Upper lobe of left lung (tissue), 6 donors: ENCODE measurements around the gene FGF5. TPM values are rescaled to one million over a fixed set of nuclear protein-coding genes. Genes with fewer than 3 reads are reported as not detected.
A peak's percentile ranks its signal among the peaks of the same experiment; 100 is the strongest.

Source experiments
- ATAC-seq, 2 donors: fragments of 200-7000 bp; cut with Tn5 transposase; one replicate each; pipeline ENCODE4 v1.9.1; 2022; ENCODE audit warnings: mild to moderate bottlenecking in 2 of 2, moderate library complexity in 2 of 2; ENCODE audit not compliant: low FRiP score in 2 of 2
- DNase-seq, 2 donors: peaks; one replicate each; pipeline ENCODE4 v3.0.0-alpha.2; 2019 to 2020
- H3K27ac ChIP-seq, 4 donors: fragments of 200-600 bp; sonication (generic); one replicate each; pipeline ENCODE4 v1.5.1; 2016 to 2019
- H3K27me3 ChIP-seq, 4 donors: fragments of 200-600 bp; sonication (generic); one replicate each; pipeline ENCODE4 v1.5.1; 2017 to 2019
- H3K36me3 ChIP-seq, 4 donors: fragments of 200-600 bp; sonication (generic); one replicate each; pipeline ENCODE4 v1.5.1; 2016 to 2019
- H3K4me1 ChIP-seq, 4 donors: fragments of 200-600 bp; sonication (generic); one replicate each; pipeline ENCODE4 v1.5.1; 2018 to 2019
- H3K4me3 ChIP-seq, 4 donors: fragments of 200-600 bp; sonication (generic); one replicate each; pipeline ENCODE4 v1.5.1; 2017 to 2019; ENCODE audit warnings: mild to moderate bottlenecking in 2 of 4, moderate library complexity in 1 of 4
- H3K9me3 ChIP-seq, 4 donors: fragments of 200-600 bp; sonication (generic); one replicate each; pipeline ENCODE4 v1.5.1; 2018 to 2019
- CTCF ChIP-seq, 6 experiments: fragments of 450-650 bp in 4 of 6; fragments of 200-600 bp in 2 of 6; sonication (generic) in 2 of 6; IDR thresholded peaks; one replicate each; pipeline ENCODE4 v1.5.1; 2016 to 2019; ENCODE audit warnings: antibody characterized with exemption in 6 of 6
- EP300 ChIP-seq, 4 donors: sonication (generic); formaldehyde crosslinking; IDR thresholded peaks; one replicate each; pipeline ENCODE4 v1.5.1; 2017; ENCODE audit warnings: antibody characterized with exemption in 4 of 4, control low read depth in 2 of 4
- POLR2A ChIP-seq, 4 donors: fragments of 450-650 bp; IDR thresholded peaks; one replicate each; pipeline ENCODE4 v1.5.1; 2016 to 2017; ENCODE audit warnings: antibody characterized with exemption in 4 of 4, mild to moderate bottlenecking in 2 of 4
- POLR2AphosphoS5 ChIP-seq, 2 donors: sonication (generic); formaldehyde crosslinking; IDR thresholded peaks; one replicate each; pipeline ENCODE4 v1.5.1; 2017; ENCODE audit warnings: antibody characterized with exemption in 2 of 2
- WGBS, 2 donors: methylation state at CpG; one replicate each; pipeline ENCODE4 v1.1.5; 2017 to 2018; 5-methylcytosine and 5-hydroxymethylcytosine counted together
- total RNA-seq, 6 donors: library from RNA; depleted of rRNA in 4 of 6; stranded (reverse); fragments of >200 nt in 4 of 6; gene quantifications; one replicate each; pipeline versions ENCODE4 v1.1.0 to v1.2.1, GENCODE V29; 2016 to 2021
- donor health status: DM: no; HTN: no; CAD: no; lungs with moderate emphysema.
- donor health status: DM: no; HTN: yes; CAD: no; lungs with severe emphysema.

The FGF5 gene
- total RNA-seq, 6 donors from 2014 or later = not detected

GRCh38 chr4:80263541-80264351 is 2.7 kb upstream of the FGF5 start:
- Histone ChIP-seq H3K4me1 (peaks cover 12 to 25% (median 19%) of the 10 kb centered on the region in 4 donors), H3K27me3 (peaks cover 0 to 37% (median 8%) of the 10 kb centered on the region in 4 donors), H3K36me3 (no peaks in the 10 kb centered on the region), H3K4me3 (no peak overlapping the region), H3K9me3 (no peaks in the 10 kb centered on the region), H3K27ac (no peak overlapping the region)
- TF ChIP-seq EP300 (IDR thresholded peaks at IDR 0.05) (no peak), POLR2A (IDR thresholded peaks at IDR 0.05) (no peak)
- ATAC-seq = no peak
- WGBS, 2 donors = 28 to 31% methylated on average over 28 to 36 of the region's 36 CpGs
- DNase-seq = peak in 1 of 2 donors; percentile 29

GRCh38 chr4:80264352-80264647 is 2.2 kb upstream of the FGF5 start:
- 11 to 17% methylated on average over 4 of the region's 4 CpGs for WGBS, 2 donors
- Histone ChIP-seq H3K9me3 (no peaks in the 10 kb centered on the region), H3K27ac (no peak overlapping the region), H3K36me3 (no peaks in the 10 kb centered on the region), H3K4me3 (no peak overlapping the region), H3K4me1 (peaks cover 12 to 25% (median 19%) of the 10 kb centered on the region in 4 donors), H3K27me3 (peaks cover 0 to 37% (median 8%) of the 10 kb centered on the region in 4 donors)
- no peak for TF ChIP-seq EP300 (IDR thresholded peaks at IDR 0.05)
- no peak for TF ChIP-seq POLR2AphosphoS5 (IDR thresholded peaks at IDR 0.05)
- TF ChIP-seq POLR2A (IDR thresholded peaks at IDR 0.05) = no peak
- TF ChIP-seq CTCF (IDR thresholded peaks at IDR 0.05) = no peak
- DNase-seq (no peak), ATAC-seq (no peak)

- Histone ChIP-seq H3K27me3 (peaks cover 0 to 37% (median 8%) of the 10 kb centered on the region in 4 donors), H3K4me3 (no peak overlapping the region), H3K27ac (no peak overlapping the region), H3K36me3 (no peaks in the 10 kb centered on the region), H3K4me1 (peaks cover 12 to 25% (median 19%) of the 10 kb centered on the region in 4 donors), H3K9me3 (no peaks in the 10 kb centered on the region)
- DNase-seq = no peak
- WGBS, 2 donors = 6 to 67% methylated on average over 1 of the region's 1 CpG
- TF ChIP-seq CTCF (IDR thresholded peaks at IDR 0.05) (no peak), POLR2AphosphoS5 (IDR thresholded peaks at IDR 0.05) (no peak), POLR2A (IDR thresholded peaks at IDR 0.05) (no peak), EP300 (IDR thresholded peaks at IDR 0.05) (no peak)
- ATAC-seq = no peak
Measured at GRCh38 chr4:80264825-80265224, 1.6 kb upstream of the FGF5 start.

- WGBS, 2 donors = 4% methylated on average over 30 to 36 of the region's 36 CpGs
- ATAC-seq (peak in 1 of 2 donors; percentile 47), DNase-seq (peak in 1 of 2 donors; percentile 26)
- H3K4me1 ChIP-seq = peaks cover 12 to 25% (median 19%) of the 10 kb centered on the region in 4 donors
- no peaks in the 10 kb centered on the region for H3K9me3 ChIP-seq
- peaks cover 0 to 37% (median 8%) of the 10 kb centered on the region in 4 donors for H3K27me3 ChIP-seq
- no peak overlapping the region for H3K27ac ChIP-seq
- TF ChIP-seq EP300 (IDR thresholded peaks at IDR 0.05) (no peak), POLR2A (IDR thresholded peaks at IDR 0.05) (no peak), POLR2AphosphoS5 (IDR thresholded peaks at IDR 0.05) (no peak), CTCF (IDR thresholded peaks at IDR 0.05) (no peak)
- no peaks in the 10 kb centered on the region for H3K36me3 ChIP-seq
- H3K4me3 ChIP-seq = peak overlapping the region in 3 of 4 donors; percentile 26 to 41 (median 30)
Measured at GRCh38 chr4:80265571-80266252, 752 bp upstream of the FGF5 start.

- Histone ChIP-seq H3K36me3 (no peaks in the 10 kb centered on the region), H3K4me3 (peak overlapping the region in 3 of 4 donors; percentile 26 to 41 (median 30)), H3K4me1 (peaks cover 12 to 25% (median 19%) of the 10 kb centered on the region in 4 donors), H3K27me3 (peaks cover 0 to 37% (median 8%) of the 10 kb centered on the region in 4 donors), H3K9me3 (no peaks in the 10 kb centered on the region), H3K27ac (no peak overlapping the region)
- 6% methylated on average over 18 to 25 of the region's 25 CpGs for WGBS, 2 donors
- ATAC-seq = peak in 1 of 2 donors; percentile 57
- peak in 1 of 2 donors; percentile 65 for DNase-seq
- TF ChIP-seq POLR2A (IDR thresholded peaks at IDR 0.05) (no peak), EP300 (IDR thresholded peaks at IDR 0.05) (no peak), CTCF (IDR thresholded peaks at IDR 0.05) (no peak), POLR2AphosphoS5 (IDR thresholded peaks at IDR 0.05) (no peak)
Measured at GRCh38 chr4:80266902-80267380, 477 bp downstream of the FGF5 start.
